Psoas muscle (tissue), 8 donors: ENCODE data around the gene AKR1C1. TPM values are rescaled to one million over a fixed set of nuclear protein-coding genes. Genes with fewer than 3 reads are reported as not detected.
"Not testable (repeated sequence)": the region's sequence is repeated elsewhere in the genome, so short reads cannot be mapped to it uniquely, and the experiment has no call there.

Source experiments
- ATAC-seq, 4 donors: fragments of 200-7000 bp; cut with Tn5 transposase; one replicate each; pipeline ENCODE4 v1.9.1; 2020; ENCODE audit warnings: moderate library complexity in 3 of 4, mild to moderate bottlenecking in 2 of 4
- DNase-seq, 2 donors: peaks; one replicate each; pipeline ENCODE4 v3.0.0-alpha.2; 2020
- H3K27ac ChIP-seq: fragments of 200-600 bp; one replicate; pipeline ENCODE4 v1.8.0; 2022
- H3K27me3 ChIP-seq, 3 donors: fragments of 200-600 bp in 1 of 3; one replicate each; pipeline versions ENCODE4 v1.6.1 to v1.8.0; 2013 to 2022; ENCODE audit warnings: low read length in 2 of 3, mild to moderate bottlenecking in 2 of 3, moderate library complexity in 1 of 3; ENCODE audit not compliant: insufficient read depth in 3 of 3
- H3K36me3 ChIP-seq, 2 donors: fragments of 200-600 bp in 1 of 2; one replicate each; pipeline versions ENCODE4 v1.6.1 to v1.8.0; 2013 to 2022; ENCODE audit warnings: low read depth in 1 of 2, mild to moderate bottlenecking in 1 of 2, moderate library complexity in 1 of 2; ENCODE audit not compliant: insufficient read depth in 1 of 2
- H3K4me1 ChIP-seq: fragments of 200-600 bp; one replicate; pipeline ENCODE4 v1.8.0; 2022
- H3K4me3 ChIP-seq: fragments of 200-600 bp; one replicate; pipeline ENCODE4 v1.8.0; 2022; ENCODE audit warnings: mild to moderate bottlenecking
- H3K9me3 ChIP-seq: fragments of 200-600 bp; one replicate; pipeline ENCODE4 v1.8.0; 2022
- WGBS, 3 donors: extraction: QIAGEN DNeasy Blood & Tissue Kit; methylation state at CpG; one replicate each; pipeline versions ENCODE4 v1.1.6 to v1.1.7; 2013; 5-methylcytosine and 5-hydroxymethylcytosine counted together
- intact Hi-C, 2 donors: fragments of 100-400 bp; cut with DNase I; formaldehyde crosslinking; loops; one replicate each; pipeline versions ENCODE4 v1.11.0 to v1.14.2; 2022
- polyA plus RNA-seq, 3 donors: library from polyadenylated mRNA; stranded (reverse); fragments of 200-250 nt; gene quantifications; one replicate each; pipeline ENCODE4 v1.2.3, GENCODE V29; 2013
- total RNA-seq, 4 donors: library from RNA; stranded (reverse); fragmentation: NEBNext Ultra II Directional in 2 of 4; extraction: Animal tissue kit (Norgen Biotek cat#: 25700) in 2 of 4; gene quantifications; one replicate each; pipeline versions ENCODE4 v1.2.1 to v1.2.4, GENCODE V29; 2021 to 2023
- TF ChIP-seq, protein P1 (sequence below): fragments of 200-600 bp; IDR thresholded peaks from one replicate; pipeline ENCODE4 v1.8.0; 2022; ENCODE audit warnings: antibody characterized with exemption
- donor health status: healthy with polysubstance abuse.
- donor health status: DM: no; HTN: no; CAD: no; lungs with moderate emphysema.
- donor health status: Bipolar disorder and iron deficiency.
- donor health status: healthy.
- donor health status: DM: yes; HTN: yes; CAD: no.
- donor health status: DM: no; HTN: no; CAD: no.
- donor health status: DM: no; HTN: no; CAD: no.
- donor health status: DM: yes; HTN: yes; CAD: no.

The AKR1C1 gene
- total and polyA plus RNA-seq, 7 donors = 36.5 to 1,974 (median 212) TPM

DNA sequence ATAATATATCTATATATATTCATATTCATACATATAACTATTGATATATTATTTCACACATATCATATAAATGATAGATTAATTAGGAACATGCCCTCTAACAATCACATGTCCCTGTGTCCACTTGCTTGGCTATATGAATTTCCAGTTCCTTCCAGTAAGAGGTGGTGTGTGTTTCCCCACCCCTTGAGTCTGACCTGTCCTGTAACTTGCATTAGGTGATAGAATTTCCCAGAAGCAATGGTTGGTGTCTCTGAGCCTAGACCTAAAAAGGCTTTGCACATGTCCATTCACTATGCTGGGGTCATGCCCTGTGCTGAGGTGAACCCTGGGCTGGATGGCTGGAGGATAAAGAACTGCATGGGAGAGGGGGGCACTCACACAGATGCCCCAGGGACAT lies 31.0 kb downstream of the AKR1C1 start:
- H3K27me3 ChIP-seq, H3K4me3 ChIP-seq, H3K4me1 ChIP-seq, DNase-seq, H3K9me3 ChIP-seq, intact Hi-C loops, H3K27ac ChIP-seq: not testable (repeated sequence)
- ATAC-seq = peak in 1 of 4 donors; percentile 19
- H3K36me3 ChIP-seq = peaks cover 0 to 82% of the 10 kb centered on the region in 2 donors

DNA sequence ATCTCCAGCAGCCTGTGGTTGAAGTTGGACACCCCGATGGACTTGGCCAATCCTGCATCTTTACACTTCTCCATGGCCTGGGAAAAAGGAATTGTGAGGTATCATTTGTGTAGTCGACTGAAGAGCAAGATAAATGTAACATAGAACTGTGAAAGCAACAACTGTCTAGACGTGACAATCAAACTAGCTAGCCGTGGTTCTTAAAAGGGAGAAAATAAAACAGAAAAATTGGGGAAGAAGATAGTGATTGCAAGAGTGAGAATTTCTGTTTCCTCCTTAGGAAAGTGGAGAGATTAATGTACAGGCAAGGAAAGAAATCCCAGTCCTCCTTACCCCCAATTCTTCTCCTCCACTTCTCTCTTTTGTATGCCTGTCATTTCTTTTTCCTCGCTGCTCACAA lies 35.5 kb downstream of the AKR1C1 start:
- ATAC-seq (no peak), DNase-seq (no peak)
- H3K9me3 ChIP-seq = no peaks in the 10 kb centered on the region
- TF ChIP-seq, protein P1, sequence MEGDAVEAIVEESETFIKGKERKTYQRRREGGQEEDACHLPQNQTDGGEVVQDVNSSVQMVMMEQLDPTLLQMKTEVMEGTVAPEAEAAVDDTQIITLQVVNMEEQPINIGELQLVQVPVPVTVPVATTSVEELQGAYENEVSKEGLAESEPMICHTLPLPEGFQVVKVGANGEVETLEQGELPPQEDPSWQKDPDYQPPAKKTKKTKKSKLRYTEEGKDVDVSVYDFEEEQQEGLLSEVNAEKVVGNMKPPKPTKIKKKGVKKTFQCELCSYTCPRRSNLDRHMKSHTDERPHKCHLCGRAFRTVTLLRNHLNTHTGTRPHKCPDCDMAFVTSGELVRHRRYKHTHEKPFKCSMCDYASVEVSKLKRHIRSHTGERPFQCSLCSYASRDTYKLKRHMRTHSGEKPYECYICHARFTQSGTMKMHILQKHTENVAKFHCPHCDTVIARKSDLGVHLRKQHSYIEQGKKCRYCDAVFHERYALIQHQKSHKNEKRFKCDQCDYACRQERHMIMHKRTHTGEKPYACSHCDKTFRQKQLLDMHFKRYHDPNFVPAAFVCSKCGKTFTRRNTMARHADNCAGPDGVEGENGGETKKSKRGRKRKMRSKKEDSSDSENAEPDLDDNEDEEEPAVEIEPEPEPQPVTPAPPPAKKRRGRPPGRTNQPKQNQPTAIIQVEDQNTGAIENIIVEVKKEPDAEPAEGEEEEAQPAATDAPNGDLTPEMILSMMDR = no peak
- H3K27me3 ChIP-seq = no peaks in the 10 kb centered on the region
- H3K27ac ChIP-seq = no peak overlapping the region
- peaks cover 0 to 74% of the 10 kb centered on the region in 2 donors for H3K36me3 ChIP-seq
- no peaks in the 10 kb centered on the region for H3K4me1 ChIP-seq
- intact Hi-C loops = no loop called here
- H3K4me3 ChIP-seq = no peak overlapping the region
- 83 to 86% (median 83%) methylated on average over 5 of the region's 5 CpGs for WGBS, 3 donors

GRCh38 chr10:5002013-5002727 lies 39.0 kb downstream of the AKR1C1 start:
- H3K36me3 ChIP-seq = peaks cover 0 to 48% of the 10 kb centered on the region in 2 donors
- peak overlapping the region; percentile 39 for H3K27ac ChIP-seq
- H3K27me3 ChIP-seq = no peaks in the 10 kb centered on the region
- no peak for ATAC-seq
- H3K4me1 ChIP-seq = no peaks in the 10 kb centered on the region
- no peaks in the 10 kb centered on the region for H3K9me3 ChIP-seq
- 84 to 98% (median 90%) methylated on average over 2 of the region's 2 CpGs for WGBS, 3 donors
- TF ChIP-seq, protein P1 = no peak
- no peak for DNase-seq
- H3K4me3 ChIP-seq = peak overlapping the region; percentile 66
- intact Hi-C loops = loop anchor here in 1 of 2 donors (5.0 kb wide), 1 partner anchor 95 kb away; no protein-coding TSS in a partner anchor

GRCh38 chr10:5003127-5004029 lies 40.2 kb downstream of the AKR1C1 start, which contains the start of gene AKR1C2:
TSS of gene AKR1C2 (minus strand) at chr10:5003857. CDS start at chr10:5003835, 22 bp downstream.
- Histone ChIP-seq H3K27ac (peak within 1 kb of the TSS; percentile 39), H3K36me3 (peaks cover 0 to 37% of the 10 kb centered on the region in 2 donors), H3K4me3 (peak within 1 kb of the TSS; percentile 66)
- ATAC-seq = peak; percentile 97 to 98 (median 98)
- H3K9me3 ChIP-seq, H3K27me3 ChIP-seq, DNase-seq, H3K4me1 ChIP-seq: not testable (repeated sequence)
- intact Hi-C loops = loop anchor here in 1 of 2 donors (5.0 kb wide), 1 partner anchor 94 kb away; no protein-coding TSS in a partner anchor
- 19 to 22% (median 21%) methylated on average over 6 to 7 of the region's 10 CpGs for WGBS, 3 donors

- 0 to 3% (median 1%) methylated on average over 1 of the region's 1 CpG for WGBS, 3 donors
These were observed 40.8 kb downstream of the AKR1C1 start for GRCh38 chr10:5004030-5004385.

DNA sequence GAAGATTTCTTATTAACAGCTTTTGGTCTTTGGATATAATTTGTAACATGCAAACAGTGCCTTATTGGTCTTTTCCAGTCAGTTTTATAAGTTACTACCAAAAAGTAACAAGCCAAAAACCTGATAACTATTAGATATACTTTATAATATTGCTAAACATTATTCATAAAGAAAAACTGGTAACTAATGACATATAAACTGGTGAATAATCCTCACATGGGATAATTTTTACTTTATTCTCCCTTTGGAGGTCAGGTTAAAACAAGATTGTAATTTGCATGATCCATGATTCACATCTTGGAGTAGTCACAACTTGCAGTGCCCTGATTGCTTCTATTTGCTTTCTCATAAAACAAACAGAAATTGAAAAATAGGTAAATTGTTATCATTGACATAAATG lies 41.3 kb downstream of the AKR1C1 start:
- DNase-seq = not testable (repeated sequence)

More at GRCh38 chr10:5004030-5004385, 40.8 kb downstream of the AKR1C1 start:
- intact Hi-C loops = loop anchor here in 1 of 2 donors (5.0 kb wide), 1 partner anchor 93 kb away; no protein-coding TSS in a partner anchor
- H3K27me3 ChIP-seq, H3K27ac ChIP-seq, H3K4me3 ChIP-seq, H3K9me3 ChIP-seq, DNase-seq, H3K4me1 ChIP-seq: not testable (repeated sequence)
- H3K36me3 ChIP-seq = peaks cover 0 to 31% of the 10 kb centered on the region in 2 donors
- ATAC-seq = peak in 1 of 4 donors; percentile 17

GRCh38 chr10:5008857-5009548 lies 45.8 kb downstream of the AKR1C1 start:
- H3K27ac ChIP-seq, ATAC-seq, H3K9me3 ChIP-seq, intact Hi-C loops, DNase-seq, H3K27me3 ChIP-seq, H3K4me1 ChIP-seq, H3K36me3 ChIP-seq, H3K4me3 ChIP-seq: not testable (repeated sequence)
- WGBS, 3 donors = 71 to 86% (median 71%) methylated on average over 4 of the region's 4 CpGs

More for the DNA sequence above, 41.3 kb downstream of the AKR1C1 start:
- not testable (repeated sequence) for H3K27me3 ChIP-seq, H3K9me3 ChIP-seq, H3K27ac ChIP-seq, H3K4me3 ChIP-seq, H3K4me1 ChIP-seq, ATAC-seq
- intact Hi-C loops = loop anchor here in 1 of 2 donors (5.0 kb wide), 1 partner anchor 93 kb away; no protein-coding TSS in a partner anchor
- peaks cover 0 to 26% of the 10 kb centered on the region in 2 donors for H3K36me3 ChIP-seq

DNA sequence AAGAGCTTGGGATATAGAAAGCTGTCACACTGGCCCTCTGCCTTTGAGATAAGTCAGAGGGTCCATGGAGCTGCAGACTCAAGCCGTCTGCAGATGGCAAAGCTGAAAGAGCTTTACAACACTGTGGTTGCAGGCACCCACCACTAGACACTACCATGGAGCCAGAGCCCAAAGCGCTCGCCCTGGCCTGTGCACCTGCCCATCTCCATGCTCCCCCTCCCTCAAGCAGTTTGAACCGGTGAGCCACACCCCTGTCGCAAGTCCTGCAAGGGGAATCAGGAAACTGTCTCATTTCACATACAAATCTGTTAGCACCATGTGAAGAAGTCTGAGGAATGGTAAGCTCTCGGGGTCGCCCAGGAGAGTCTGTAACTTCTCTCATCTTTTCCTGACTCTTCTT lies 46.8 kb downstream of the AKR1C1 start:
- H3K27ac ChIP-seq, H3K27me3 ChIP-seq, H3K4me3 ChIP-seq, H3K36me3 ChIP-seq, H3K4me1 ChIP-seq, H3K9me3 ChIP-seq, ATAC-seq, DNase-seq: not testable (repeated sequence)
- 68 to 82% (median 76%) methylated on average over 4 to 6 of the region's 7 CpGs for WGBS, 3 donors
- intact Hi-C loops = loop anchor here in 1 of 2 donors (10.0 kb wide), 1 partner anchor 85 kb away; the partner anchor contains the start of gene AKR1C3
